HG03064 (cell line): Measurements from ENCODE around the gene CACFD1.

Experiments used
- ATAC-seq: cut with Tn5 transposase; IDR thresholded peaks from one replicate; pipeline ENCODE4 v1.9.1; 2021; ENCODE audit warnings: low read depth; ENCODE audit not compliant: unreplicated experiment

Gene CACFD1

DNA sequence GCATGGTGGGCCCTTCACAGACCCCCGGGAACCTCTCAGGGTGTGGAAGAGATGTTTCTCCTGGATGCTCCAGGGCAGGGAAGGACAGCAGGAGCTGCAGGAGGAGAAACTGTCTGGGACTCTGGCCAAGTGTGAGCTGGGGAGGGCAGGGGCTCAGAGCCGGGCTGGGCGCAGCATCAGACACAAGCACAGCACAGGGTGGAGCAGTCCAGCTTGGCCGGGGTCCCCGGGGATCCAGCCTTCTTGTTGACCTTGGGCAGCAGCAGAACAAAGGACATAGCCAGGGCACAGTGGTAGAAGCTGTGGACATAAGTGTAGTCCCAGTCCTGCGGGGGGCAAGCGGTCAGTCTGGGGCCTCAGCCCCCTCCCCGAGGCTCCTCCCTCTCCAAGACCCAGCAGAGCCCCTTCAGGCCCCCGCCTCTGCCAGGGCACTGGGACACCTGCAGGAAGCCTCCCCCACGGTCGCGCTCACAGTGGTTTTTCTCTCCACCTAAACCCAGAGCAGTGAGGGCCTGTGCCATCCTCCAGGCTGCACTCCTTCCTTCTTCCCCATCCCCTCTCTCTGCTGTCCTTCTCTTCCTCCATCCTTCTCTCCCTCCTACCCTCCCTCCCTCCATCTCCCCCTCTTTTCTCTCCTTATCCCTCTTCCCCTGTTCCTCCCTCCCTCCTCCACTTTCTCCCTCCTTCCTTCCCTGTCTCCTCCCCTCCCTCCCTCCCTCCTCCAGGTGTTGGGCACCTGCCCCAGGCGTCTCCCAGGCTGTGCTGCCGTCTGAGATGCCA, 54.9 kb downstream of the CACFD1 start:
- no peak for ATAC-seq

DNA sequence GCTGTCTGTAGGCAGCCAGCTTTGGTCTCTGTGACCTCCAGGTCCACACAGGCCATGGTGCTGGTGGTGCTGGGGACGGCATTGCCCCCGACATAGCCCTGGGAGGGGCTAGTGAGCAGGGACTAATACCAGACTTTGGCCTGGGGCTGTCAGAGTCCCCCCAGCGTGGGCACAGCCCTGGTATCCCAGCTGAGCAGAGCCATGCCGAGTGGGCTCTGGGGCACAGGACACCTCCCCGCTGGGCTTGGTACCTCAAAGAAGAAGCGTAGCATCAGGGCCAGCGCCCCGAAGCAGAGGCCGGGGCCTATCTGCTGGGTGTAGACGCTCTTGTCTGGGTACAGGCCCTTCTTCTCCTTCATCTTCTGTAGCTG, 55.4 kb downstream of the CACFD1 start:
- no peak for ATAC-seq

DNA sequence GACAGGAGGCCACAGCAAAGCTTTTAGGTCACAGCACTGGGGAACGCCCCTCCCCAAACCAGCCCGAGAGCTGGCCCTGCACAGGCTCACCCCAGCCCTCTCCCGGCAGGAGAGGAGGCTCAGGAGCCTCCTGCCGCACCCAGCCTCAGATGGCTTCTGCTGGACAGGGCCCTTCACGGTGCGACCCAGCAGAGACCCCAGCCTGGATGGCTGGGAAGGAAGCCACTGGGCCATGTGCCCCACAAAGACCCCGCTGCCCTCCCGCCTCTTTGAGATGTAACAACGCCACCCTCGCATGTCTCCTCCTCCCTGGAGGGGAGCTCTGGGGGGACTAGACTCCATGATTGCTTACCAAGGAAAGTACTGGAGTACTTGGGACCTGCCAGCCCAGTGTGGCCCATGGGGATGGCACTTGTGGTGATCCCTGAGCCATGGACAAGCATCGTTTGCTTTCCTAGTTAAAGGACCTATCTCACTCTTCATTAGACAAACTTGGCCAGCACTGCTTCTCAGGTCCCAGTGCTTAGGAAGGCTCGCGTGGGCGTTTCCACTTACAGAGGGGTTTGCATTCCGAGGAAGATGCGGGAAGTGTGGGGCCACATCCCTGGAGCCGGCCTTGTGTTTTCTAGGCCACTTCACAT, 56.0 kb downstream of the CACFD1 start:
- ATAC-seq: no peak

DNA sequence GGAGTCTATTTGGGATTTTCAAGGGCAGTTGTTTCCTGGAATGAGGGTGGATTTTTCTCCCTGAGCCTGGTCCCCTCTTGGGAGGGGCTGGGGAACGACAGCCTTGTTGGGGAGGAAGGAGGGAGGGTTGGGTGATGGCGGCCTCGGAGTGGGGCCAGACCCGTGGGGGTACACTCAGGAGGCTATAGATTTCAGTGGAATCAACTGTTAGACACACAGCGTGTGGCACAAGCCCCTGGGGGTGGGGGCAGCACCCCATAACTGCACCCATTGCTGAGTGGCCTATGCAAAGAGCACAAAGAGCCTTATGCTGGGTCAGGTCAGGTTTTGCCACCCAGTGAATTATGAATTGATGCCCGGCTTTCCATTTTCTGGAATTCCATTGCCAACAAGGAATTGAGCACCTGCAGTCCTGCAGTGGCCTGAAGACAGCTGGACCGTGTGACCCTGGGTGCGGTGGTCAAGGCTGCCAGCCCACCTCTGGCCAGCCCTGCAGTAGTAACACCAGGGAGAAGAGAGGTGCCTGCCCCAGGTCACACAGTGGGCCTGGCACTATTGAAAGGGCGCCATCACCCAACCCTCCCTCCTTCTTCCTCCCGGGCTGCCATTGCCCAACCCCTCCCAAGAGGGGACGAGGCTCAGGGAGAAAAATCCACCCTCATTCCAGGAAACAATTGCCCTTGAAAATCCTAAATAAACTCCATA, 56.6 kb downstream of the CACFD1 start:
- ATAC-seq: no peak

DNA sequence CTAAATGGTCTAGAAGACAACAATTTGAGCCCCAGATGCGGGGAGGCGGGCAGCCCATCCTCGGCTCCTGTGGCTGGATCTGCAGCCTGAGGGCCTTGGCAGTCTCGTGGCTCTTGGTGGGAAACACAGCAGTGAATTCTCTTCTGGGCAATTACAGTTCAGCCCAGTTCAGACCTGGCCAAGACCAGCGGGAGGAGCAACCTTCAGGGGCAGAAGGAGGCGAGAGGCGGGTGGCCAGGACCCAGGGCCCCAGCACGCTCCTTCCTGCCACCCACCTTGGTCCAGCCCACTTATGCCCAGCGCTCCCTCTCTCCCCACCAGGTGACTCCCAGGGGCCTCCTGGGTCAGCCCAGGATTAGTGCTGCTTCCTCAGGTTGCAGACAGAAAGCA, 57.2 kb downstream of the CACFD1 start:
- no peak for ATAC-seq

DNA sequence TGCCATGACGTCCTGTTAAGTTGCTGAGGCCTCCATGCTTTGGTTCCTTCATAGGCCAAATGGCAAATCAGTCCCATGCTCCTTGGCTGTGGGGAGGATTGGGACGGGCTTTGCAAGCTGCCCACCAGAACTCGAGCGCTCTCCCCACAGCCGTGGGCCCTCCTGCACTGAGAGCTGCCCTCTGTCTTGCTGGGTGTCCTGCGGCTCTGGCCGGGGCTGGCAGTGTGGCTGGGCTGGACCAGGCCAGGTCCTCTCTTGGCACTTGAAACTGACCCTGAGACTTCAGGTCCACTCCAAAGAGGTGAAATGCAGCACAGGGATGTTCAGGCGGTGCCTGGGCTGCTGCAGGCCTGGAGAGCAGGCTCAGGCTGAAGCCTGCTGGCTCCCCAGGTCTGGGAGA, 57.9 kb downstream of the CACFD1 start:
- no peak for ATAC-seq

DNA sequence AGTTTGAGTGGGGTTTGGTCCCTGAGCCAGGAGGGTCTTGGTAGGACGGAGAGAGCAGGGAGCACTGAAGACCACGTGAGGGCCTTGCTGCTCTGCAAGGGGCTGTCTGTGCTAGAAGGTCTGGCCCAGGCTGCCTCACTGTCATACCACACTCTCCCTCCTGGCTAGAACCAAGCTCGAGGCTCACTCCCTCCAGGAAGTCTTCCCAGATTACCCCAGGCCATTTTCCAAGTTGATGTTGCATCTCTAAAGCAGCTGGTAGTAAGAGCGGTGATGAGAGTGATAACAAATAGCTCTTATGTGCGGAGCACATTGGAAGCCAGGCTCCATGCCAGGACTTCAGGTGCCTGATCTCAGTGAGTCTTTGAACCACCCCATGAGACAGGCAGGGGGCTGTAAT, 58.4 kb downstream of the CACFD1 start:
- ATAC-seq: no peak

DNA sequence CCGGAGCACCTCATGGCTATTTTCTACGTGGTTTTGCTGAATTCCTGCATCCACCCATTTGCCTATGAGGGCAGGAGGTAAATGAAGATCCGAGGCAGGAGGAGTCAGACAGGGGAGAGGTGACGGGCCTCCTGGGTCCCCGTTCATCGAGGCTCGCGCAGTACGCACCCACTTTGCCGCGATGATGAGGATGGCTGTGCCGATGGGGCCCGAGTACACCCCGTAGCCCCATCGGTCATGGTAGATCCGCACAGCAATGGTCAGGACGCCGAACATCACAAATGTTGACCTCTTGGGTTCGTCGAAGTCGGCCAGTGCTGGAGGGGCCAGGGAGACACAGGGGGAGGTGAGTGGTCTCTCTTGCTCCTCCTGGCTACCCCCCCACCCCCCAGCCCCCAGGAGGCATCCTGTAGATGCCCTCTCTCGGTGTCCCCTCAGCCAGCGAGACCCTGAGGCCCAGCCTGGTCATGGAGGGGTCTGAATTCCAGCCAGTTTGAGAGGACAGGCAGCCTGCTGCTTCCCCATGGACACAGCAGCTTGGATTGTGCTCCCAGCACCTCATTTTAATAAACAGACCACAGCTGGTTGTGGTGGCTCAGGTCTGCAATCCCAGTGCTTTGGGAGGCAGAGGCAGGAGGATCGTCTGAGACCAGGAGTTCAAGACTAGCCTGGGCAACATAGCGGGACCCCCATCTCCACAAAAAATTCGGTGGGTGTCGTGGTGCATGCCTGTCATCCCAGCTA, 59.1 kb downstream of the CACFD1 start:
- no peak for ATAC-seq

DNA sequence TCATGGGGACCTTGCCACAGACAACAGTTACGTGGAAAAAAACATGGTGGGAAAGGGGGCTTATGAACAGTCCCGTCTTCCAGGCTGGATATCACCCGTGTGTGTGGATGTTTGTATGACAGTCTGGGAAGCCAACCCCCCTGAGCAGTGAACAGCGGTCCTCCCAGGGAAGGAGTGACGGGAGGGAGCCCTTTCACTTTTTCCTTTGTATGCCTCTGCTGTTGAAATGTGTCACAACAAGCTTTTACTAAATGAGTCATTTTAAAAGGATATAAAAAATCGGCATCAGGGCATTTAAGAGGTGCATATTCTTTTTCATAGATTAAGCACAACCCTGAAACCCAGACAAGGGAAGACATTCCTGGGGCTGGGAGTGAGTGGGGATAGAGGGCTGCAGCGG, 59.9 kb downstream of the CACFD1 start:
- no peak for ATAC-seq

DNA sequence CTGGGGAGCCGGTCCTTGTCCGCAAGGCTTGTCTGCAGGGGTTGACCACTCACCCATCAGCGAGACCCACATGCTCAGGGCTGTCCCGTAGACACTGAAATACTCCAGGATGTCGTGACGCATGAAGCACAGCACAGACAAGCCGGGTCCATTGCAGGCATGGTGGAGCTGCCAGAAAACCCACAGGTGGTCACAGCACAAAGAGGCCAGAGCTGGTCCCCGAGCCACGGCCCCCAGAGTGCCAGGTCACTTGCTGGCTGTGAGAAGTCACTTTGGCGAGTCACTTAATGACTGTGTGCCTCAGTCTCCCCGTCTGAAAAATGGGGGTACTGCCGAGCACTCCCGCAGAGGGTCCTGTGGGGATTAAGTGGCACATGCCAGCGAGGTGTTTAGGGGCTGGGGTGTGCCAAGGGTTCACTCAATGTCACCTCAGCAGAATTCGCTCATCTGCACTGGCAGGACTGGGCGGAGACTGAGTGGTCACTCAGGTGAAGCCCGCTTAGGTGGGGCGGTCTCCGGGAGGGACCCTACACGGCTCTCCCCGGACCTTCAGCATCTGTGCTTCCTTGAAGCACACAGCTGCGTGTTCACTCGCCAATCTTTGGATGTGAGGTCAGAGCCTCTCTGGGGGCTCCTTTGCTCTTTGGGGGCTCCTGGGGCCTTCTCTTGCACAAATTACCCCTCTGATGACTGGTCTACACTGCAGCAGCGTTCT, 60.5 kb downstream of the CACFD1 start:
- no peak for ATAC-seq
